Measurements from ENCODE around the gene PRKG1.

The PRKG1 gene

GRCh38 chr10:52100011-52100547 lies 1025.8 kb downstream of the PRKG1 start:
- DNase-seq = no peak

GRCh38 chr10:52105301-52105700 lies 1031.0 kb downstream of the PRKG1 start:
- DNase-seq = no peak

GRCh38 chr10:52106011-52106410 lies 1031.7 kb downstream of the PRKG1 start:
- no peak for DNase-seq

GRCh38 chr10:52106899-52107298 lies 1032.6 kb downstream of the PRKG1 start:
- no peak for DNase-seq

GRCh38 chr10:52108236-52108635 lies 1033.9 kb downstream of the PRKG1 start:
- no peak for DNase-seq

GRCh38 chr10:52110576-52110975 lies 1036.3 kb downstream of the PRKG1 start:
- DNase-seq = no peak

- no peak for DNase-seq
These were observed 1037.0 kb downstream of the PRKG1 start for GRCh38 chr10:52111101-52111891.

- DNase-seq = no peak
These were observed 1041.5 kb downstream of the PRKG1 start for GRCh38 chr10:52115823-52116222.

- DNase-seq = no peak
These were observed 1045.2 kb downstream of the PRKG1 start for GRCh38 chr10:52119507-52119906.

- no peak for DNase-seq
These were observed 1047.4 kb downstream of the PRKG1 start for GRCh38 chr10:52121688-52122087.

GRCh38 chr10:52128056-52128683 lies 1053.9 kb downstream of the PRKG1 start:
- no peak for DNase-seq

GRCh38 chr10:52129410-52130178 lies 1055.3 kb downstream of the PRKG1 start:
- no peak for DNase-seq

GRCh38 chr10:52135101-52135500 lies 1060.8 kb downstream of the PRKG1 start:
- no peak for DNase-seq

- DNase-seq = no peak
These were observed 1062.6 kb downstream of the PRKG1 start for GRCh38 chr10:52136921-52137320.

GRCh38 chr10:52143338-52143737 lies 1069.1 kb downstream of the PRKG1 start:
- no peak for DNase-seq

- DNase-seq = no peak
These were observed 1071.3 kb downstream of the PRKG1 start for GRCh38 chr10:52145636-52146035.

- DNase-seq = no peak
These were observed 1072.5 kb downstream of the PRKG1 start for GRCh38 chr10:52146766-52147165.

- DNase-seq = no peak
These were observed 1096.5 kb downstream of the PRKG1 start for GRCh38 chr10:52170776-52171175.

GRCh38 chr10:52172581-52172980 lies 1098.3 kb downstream of the PRKG1 start:
- DNase-seq = no peak

GRCh38 chr10:52185256-52185655 lies 1111.0 kb downstream of the PRKG1 start:
- DNase-seq = no peak

- DNase-seq = no peak
These were observed 1113.4 kb downstream of the PRKG1 start for GRCh38 chr10:52187521-52188258.

GRCh38 chr10:52191049-52191448 lies 1116.8 kb downstream of the PRKG1 start:
- no peak for DNase-seq

GRCh38 chr10:52194191-52194590 lies 1119.9 kb downstream of the PRKG1 start:
- DNase-seq = no peak

All from activated gamma-delta T cell (primary cell).